ENCODE data around the gene GSX1. TPM values are rescaled to one million over a fixed set of nuclear protein-coding genes. Genes with fewer than 3 reads are reported as not detected.

GSX1 gene
- total RNA-seq, 3 donors from 2014 or later (not counting 1 experiment from before 2014, with no cell fraction given) = not detected

DNA sequence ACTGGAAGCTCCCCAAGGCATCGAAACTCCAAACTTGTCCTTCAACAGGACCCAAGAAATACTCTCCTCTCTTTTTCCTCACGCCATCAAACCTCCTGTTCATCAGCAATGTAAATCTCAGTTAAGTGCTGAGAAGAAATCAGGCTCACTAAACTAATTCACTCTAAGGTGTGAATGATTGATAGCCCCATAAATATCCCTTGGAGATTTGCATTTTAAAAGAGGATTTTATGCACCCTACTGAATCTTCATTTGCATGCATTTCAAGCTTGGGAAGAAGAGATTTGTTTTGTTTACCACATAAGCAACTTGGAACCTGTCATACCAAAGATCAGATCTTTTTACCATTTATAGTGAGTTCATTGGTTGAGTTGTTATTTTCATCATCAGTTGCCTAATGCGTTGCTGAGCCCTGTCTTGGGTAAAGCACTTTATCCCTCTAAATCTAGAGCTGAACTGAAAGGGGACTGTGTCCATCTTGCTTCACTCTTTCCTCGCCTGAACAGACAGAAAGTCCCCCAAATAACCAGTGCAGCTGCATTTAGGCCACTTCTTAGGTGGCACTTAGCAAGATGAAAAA, 40.2 kb upstream of the GSX1 start:
- no peak for ATAC-seq

DNA sequence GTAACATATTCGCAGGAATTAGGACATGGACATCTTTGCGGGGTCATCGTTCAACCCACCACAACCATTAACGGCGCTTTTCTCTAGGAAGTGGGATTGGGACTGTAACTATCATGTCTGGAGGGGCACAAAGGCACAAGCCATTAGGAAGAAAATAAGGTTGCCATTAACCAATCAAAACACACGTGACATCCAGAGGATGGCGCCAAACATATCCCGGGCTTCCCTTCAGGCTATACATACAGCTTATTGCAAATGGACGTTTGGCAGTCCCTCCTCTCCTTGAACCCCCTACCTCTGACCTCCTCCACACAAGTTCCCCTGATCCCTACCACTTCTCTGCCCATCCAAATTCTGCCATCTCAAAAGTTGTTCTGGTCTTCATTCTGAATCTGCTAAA, 26.6 kb upstream of the GSX1 start:
- H3K4me3 Mint-ChIP-seq = no peak overlapping the region
- H3K4me1 Mint-ChIP-seq = no peaks in the 10 kb centered on the region

More for the DNA sequence above, 40.2 kb upstream of the GSX1 start:
- Histone ChIP-seq H3K27ac (ENCODE audit: low read length) (no peak overlapping the region), H3K9me3 (ENCODE audit: control insufficient read depth, insufficient read depth, low read length) (no peaks in the 10 kb centered on the region), H3K4me1 (ENCODE audit: control insufficient read depth, insufficient read depth, low read length) (no peaks in the 10 kb centered on the region), H3K27me3 (ENCODE audit: control insufficient read depth, insufficient read depth, low read length) (peaks cover 2% of the 10 kb centered on the region), H3K4me3 (ENCODE audit: low read length) (no peak overlapping the region), H3K36me3 (ENCODE audit: control insufficient read depth, insufficient read depth, low read length) (no peaks in the 10 kb centered on the region)
- Mint-ChIP-seq H3K27me3 (ENCODE audit: low read depth in 2 of 2) (peaks cover 7 to 31% of the 10 kb centered on the region in 2 donors), H3K4me1 (no peaks in the 10 kb centered on the region), H3K9me3 (no peaks in the 10 kb centered on the region), H3K36me3 (no peaks in the 10 kb centered on the region), H3K4me3 (no peak overlapping the region), H3K27ac (no peak overlapping the region)
- 48% methylated on average over 4 of the region's 4 CpGs for WGBS (ENCODE audit: insufficient coverage)
- DNase-seq = no peak
- TF ChIP-seq, protein P1, sequence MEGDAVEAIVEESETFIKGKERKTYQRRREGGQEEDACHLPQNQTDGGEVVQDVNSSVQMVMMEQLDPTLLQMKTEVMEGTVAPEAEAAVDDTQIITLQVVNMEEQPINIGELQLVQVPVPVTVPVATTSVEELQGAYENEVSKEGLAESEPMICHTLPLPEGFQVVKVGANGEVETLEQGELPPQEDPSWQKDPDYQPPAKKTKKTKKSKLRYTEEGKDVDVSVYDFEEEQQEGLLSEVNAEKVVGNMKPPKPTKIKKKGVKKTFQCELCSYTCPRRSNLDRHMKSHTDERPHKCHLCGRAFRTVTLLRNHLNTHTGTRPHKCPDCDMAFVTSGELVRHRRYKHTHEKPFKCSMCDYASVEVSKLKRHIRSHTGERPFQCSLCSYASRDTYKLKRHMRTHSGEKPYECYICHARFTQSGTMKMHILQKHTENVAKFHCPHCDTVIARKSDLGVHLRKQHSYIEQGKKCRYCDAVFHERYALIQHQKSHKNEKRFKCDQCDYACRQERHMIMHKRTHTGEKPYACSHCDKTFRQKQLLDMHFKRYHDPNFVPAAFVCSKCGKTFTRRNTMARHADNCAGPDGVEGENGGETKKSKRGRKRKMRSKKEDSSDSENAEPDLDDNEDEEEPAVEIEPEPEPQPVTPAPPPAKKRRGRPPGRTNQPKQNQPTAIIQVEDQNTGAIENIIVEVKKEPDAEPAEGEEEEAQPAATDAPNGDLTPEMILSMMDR (IDR thresholded peaks at IDR 0.05) = no peak
- intact Hi-C loops (cut with micrococcal nuclease) = no loop called here

DNA sequence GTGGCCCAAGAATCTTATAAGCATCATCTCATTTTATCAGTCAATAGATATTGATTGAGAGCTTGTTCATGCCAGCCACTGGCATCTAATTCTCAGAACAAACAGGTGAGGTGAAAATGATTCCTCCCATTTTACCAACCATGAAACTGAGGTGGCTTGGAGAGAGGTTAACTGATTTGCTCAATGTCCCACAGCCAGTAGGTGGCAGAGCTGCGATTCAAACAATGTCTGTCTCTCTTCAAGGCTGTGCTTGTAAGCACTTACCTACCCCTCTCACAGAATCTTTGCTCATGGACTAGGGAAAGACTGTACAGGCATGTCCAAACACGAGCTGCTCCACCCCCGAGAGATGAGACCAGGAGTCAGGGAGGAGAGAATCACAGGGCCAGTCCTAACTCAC, 21.5 kb upstream of the GSX1 start:
- Mint-ChIP-seq H3K9me3 (no peaks in the 10 kb centered on the region), H3K4me1 (no peaks in the 10 kb centered on the region), H3K27ac (no peak overlapping the region), H3K4me3 (no peak overlapping the region), H3K36me3 (no peaks in the 10 kb centered on the region), H3K27me3 (ENCODE audit: low read depth in 2 of 2) (peaks cover 17 to 52% of the 10 kb centered on the region in 2 donors)
- Histone ChIP-seq H3K9me3 (ENCODE audit: control insufficient read depth, insufficient read depth, low read length) (no peaks in the 10 kb centered on the region), H3K4me3 (ENCODE audit: low read length) (no peak overlapping the region), H3K27ac (ENCODE audit: low read length) (no peak overlapping the region), H3K36me3 (ENCODE audit: control insufficient read depth, insufficient read depth, low read length) (no peaks in the 10 kb centered on the region), H3K27me3 (ENCODE audit: control insufficient read depth, insufficient read depth, low read length) (peaks cover 4% of the 10 kb centered on the region), H3K4me1 (ENCODE audit: control insufficient read depth, insufficient read depth, low read length) (no peaks in the 10 kb centered on the region)
- ATAC-seq (peak in 1 of 3 donors; percentile 39), DNase-seq (peak in 1 of 2 donors; percentile 50)
- 32% methylated on average over 3 of the region's 3 CpGs for WGBS (ENCODE audit: insufficient coverage)
- TF ChIP-seq, protein P1 (IDR thresholded peaks at IDR 0.05) = no peak
- intact Hi-C loops (cut with micrococcal nuclease) = no loop called here

More for the DNA sequence above, 26.6 kb upstream of the GSX1 start:
- Mint-ChIP-seq H3K9me3 (no peaks in the 10 kb centered on the region), H3K27ac (no peak overlapping the region), H3K27me3 (ENCODE audit: low read depth in 2 of 2) (peaks cover 13 to 43% of the 10 kb centered on the region in 2 donors), H3K36me3 (no peaks in the 10 kb centered on the region)
- Histone ChIP-seq H3K4me3 (ENCODE audit: low read length) (no peak overlapping the region), H3K9me3 (ENCODE audit: control insufficient read depth, insufficient read depth, low read length) (no peaks in the 10 kb centered on the region), H3K27me3 (ENCODE audit: control insufficient read depth, insufficient read depth, low read length) (peaks cover 4% of the 10 kb centered on the region), H3K36me3 (ENCODE audit: control insufficient read depth, insufficient read depth, low read length) (no peaks in the 10 kb centered on the region), H3K4me1 (ENCODE audit: control insufficient read depth, insufficient read depth, low read length) (no peaks in the 10 kb centered on the region), H3K27ac (ENCODE audit: low read length) (no peak overlapping the region)
- no peak for DNase-seq
- ATAC-seq = no peak
- intact Hi-C loops (cut with micrococcal nuclease) = no loop called here
- WGBS (ENCODE audit: insufficient coverage) = 64% methylated on average over 5 of the region's 9 CpGs
- TF ChIP-seq, protein P1 (IDR thresholded peaks at IDR 0.05) = no peak

Data from natural killer cell (primary cell).